ENCODE measurements around the gene BAIAP2L1.
"Not testable (repeated sequence)": the region's sequence is repeated elsewhere in the genome, so short reads cannot be mapped to it uniquely, and the experiment has no call there.

BAIAP2L1 gene

DNA sequence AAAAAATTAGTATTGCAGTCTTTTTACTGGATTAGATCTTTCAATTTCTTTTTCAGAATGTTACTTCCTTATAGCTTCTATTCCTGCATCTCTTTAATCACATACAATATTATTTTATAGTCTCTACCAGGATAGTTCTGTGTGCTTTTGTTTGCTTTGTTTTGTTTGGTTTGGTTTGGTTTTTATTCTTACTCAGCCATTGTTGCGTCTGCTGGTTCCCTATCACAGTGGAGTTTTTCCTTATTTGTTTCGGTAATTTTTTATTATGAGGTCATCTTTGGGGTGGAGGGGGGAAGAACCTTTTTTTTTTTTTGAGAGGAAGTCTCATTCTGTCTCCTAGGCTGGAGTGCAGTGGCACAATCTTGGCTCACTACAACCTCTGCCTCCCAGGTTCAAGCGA is 9.0 kb upstream of the BAIAP2L1 start:
- Mint-ChIP-seq H3K27ac (no peak overlapping the region), H3K4me1 (no peaks in the 10 kb centered on the region), H3K36me3 (no peaks in the 10 kb centered on the region), H3K9me3 (no peaks in the 10 kb centered on the region), H3K4me3 (no peak overlapping the region)
- DNase-seq (ENCODE audit: low spot score in 2 of 2) (no peak), ATAC-seq (no peak)

DNA sequence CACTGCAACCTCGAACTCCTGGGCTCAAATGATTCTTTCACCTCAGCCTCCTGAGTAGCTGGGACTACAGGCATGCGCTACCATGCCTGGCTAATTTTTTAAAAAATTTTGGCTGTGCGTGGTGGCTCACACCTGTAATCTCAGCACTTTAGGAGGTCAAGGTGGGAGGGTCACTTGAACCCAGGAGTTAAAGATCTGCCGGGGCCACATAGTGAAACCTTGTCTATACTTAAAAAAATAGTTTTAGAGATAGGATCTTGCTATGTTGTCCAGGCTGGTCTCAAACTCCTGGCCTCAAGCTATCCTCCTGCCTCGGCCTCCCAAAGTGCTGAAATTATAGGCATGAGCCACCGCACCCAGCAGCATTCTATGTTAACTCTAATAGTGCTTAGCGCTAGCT is 7.3 kb upstream of the BAIAP2L1 start:
- not testable (repeated sequence) for ATAC-seq; H3K9me3 Mint-ChIP-seq; H3K27ac Mint-ChIP-seq; H3K4me3 Mint-ChIP-seq; DNase-seq (ENCODE audit: low spot score in 2 of 2); H3K36me3 Mint-ChIP-seq; H3K4me1 Mint-ChIP-seq

DNA sequence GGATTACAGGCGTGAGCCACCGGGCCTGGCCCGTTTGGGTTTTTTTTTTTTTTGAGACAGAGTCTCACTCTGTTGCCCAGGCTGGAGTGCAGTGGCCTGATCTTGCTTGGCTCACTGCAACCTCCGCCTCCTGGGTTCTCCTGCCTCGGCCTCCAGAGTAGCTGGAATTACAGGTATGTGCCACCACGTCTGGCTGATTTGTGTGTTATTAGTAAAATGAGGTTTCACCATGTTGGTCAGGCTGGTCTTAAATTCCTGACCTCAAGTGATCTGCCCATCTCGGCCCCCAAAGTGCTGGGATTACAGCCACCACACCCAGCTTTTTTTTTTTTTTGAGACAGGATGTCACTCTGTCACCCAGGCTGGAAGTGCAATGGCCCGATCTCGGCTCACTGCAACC is 5.9 kb upstream of the BAIAP2L1 start:
- no peak for ATAC-seq
- H3K4me3 Mint-ChIP-seq, result no peak overlapping the region
- no peak for DNase-seq (ENCODE audit: low spot score in 2 of 2)

GRCh38 chr7:98404840-98405239 is 4.0 kb upstream of the BAIAP2L1 start:
- no peak overlapping the region for H3K4me3 Mint-ChIP-seq
- no peak for ATAC-seq
- H3K36me3 Mint-ChIP-seq, result no peaks in the 10 kb centered on the region
- no peak overlapping the region for H3K27ac Mint-ChIP-seq
- DNase-seq (ENCODE audit: low spot score in 2 of 2), result no peak
- H3K4me1 Mint-ChIP-seq, result no peaks in the 10 kb centered on the region
- H3K9me3 Mint-ChIP-seq, result no peaks in the 10 kb centered on the region

More for the DNA sequence above, 5.9 kb upstream of the BAIAP2L1 start:
- Mint-ChIP-seq H3K4me1 (no peaks in the 10 kb centered on the region), H3K27ac (no peak overlapping the region), H3K9me3 (no peaks in the 10 kb centered on the region), H3K36me3 (no peaks in the 10 kb centered on the region)

GRCh38 chr7:98399890-98400541 is 874 bp downstream of the BAIAP2L1 start:
- DNase-seq (ENCODE audit: low spot score in 2 of 2), result no peak

GRCh38 chr7:98399462-98399861 is 1.4 kb downstream of the BAIAP2L1 start:
- Mint-ChIP-seq H3K27ac (no peak overlapping the region), H3K4me3 (peak overlapping the region; percentile 53)

More at GRCh38 chr7:98399890-98400541, 874 bp downstream of the BAIAP2L1 start:
- no peak for ATAC-seq
- H3K9me3 Mint-ChIP-seq, result no peaks in the 10 kb centered on the region
- no peaks in the 10 kb centered on the region for H3K36me3 Mint-ChIP-seq
- H3K4me1 Mint-ChIP-seq, result no peaks in the 10 kb centered on the region
- peak overlapping the region; percentile 53 for H3K4me3 Mint-ChIP-seq
- H3K27ac Mint-ChIP-seq, result no peak overlapping the region

DNA sequence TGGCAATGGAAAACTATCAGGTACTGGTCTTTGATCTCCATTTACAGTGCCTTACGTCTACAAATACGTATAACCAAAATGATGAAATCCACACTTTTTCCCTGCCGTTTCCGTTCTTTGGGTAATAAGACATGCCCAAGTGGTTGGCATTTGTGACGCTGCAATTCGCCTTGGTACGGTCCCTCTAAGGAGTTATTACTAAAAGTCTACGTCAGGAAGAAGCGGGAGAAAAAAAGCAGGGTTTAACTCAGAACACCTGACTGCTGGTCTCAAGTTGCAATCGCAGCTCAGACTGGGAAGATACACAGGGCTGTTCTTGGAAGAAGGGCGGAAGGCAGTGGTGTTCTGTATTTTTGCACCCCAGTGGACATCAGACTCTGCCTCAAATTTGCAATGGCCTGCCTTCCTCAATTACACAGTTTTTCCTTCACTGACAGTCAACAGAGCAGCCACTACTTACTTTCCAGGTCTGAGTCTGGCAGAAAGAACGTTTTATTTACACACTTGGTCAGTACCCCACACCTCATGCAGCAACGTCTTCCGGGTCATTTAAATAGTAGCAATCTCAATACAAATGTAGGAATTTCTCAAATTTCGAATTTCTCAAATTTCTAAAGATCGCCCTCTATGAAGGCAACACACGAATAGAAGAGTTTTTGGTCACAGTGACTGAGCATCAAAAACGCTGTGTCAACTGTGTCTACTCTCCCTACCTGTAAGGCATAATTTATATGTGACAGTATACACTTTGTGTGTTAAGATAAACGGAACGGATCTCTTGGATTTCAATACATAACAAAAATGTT is 2.1 kb downstream of the BAIAP2L1 start:
- no peak overlapping the region for H3K27ac Mint-ChIP-seq
- H3K9me3 Mint-ChIP-seq, result no peaks in the 10 kb centered on the region
- H3K4me1 Mint-ChIP-seq, result no peaks in the 10 kb centered on the region
- no peaks in the 10 kb centered on the region for H3K36me3 Mint-ChIP-seq
- ATAC-seq, result no peak
- no peak overlapping the region for H3K4me3 Mint-ChIP-seq
- no peak for DNase-seq (ENCODE audit: low spot score in 2 of 2)

More at GRCh38 chr7:98399462-98399861, 1.4 kb downstream of the BAIAP2L1 start:
- DNase-seq (ENCODE audit: low spot score in 2 of 2), result no peak
- no peak for ATAC-seq
- H3K36me3 Mint-ChIP-seq, result no peaks in the 10 kb centered on the region
- H3K4me1 Mint-ChIP-seq, result no peaks in the 10 kb centered on the region
- H3K9me3 Mint-ChIP-seq, result no peaks in the 10 kb centered on the region

- DNase-seq (ENCODE audit: low spot score in 2 of 2), result no peak
- Mint-ChIP-seq H3K9me3 (no peaks in the 10 kb centered on the region), H3K27ac (no peak overlapping the region), H3K4me3 (no peak overlapping the region), H3K36me3 (no peaks in the 10 kb centered on the region), H3K4me1 (no peaks in the 10 kb centered on the region)
- no peak for ATAC-seq
Measured at GRCh38 chr7:98396768-98397167, 4.1 kb downstream of the BAIAP2L1 start.

GRCh38 chr7:98395951-98396350 is 4.9 kb downstream of the BAIAP2L1 start:
- DNase-seq (ENCODE audit: low spot score in 2 of 2), result no peak
- Mint-ChIP-seq H3K9me3 (no peaks in the 10 kb centered on the region), H3K4me1 (no peaks in the 10 kb centered on the region), H3K27ac (no peak overlapping the region), H3K4me3 (no peak overlapping the region), H3K36me3 (no peaks in the 10 kb centered on the region)
- ATAC-seq, result no peak

DNA sequence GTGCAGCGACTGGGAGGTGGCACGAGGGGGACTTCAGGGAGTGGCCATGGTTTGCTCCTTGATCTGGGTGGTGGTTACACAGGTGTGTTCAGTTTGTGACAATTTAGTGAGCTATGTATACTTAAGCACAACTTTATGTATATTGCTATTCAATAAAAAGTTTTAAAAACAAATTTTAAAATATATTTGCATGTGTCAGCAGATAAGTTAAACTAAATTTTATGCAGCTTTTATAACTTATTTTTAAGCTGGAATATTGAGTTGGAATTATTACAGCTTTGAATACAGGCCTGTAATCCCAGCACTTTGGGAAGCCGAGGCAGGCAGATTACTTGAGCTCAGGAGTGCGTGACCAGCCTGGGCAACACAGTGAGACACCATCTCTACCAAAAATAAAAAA is 5.4 kb downstream of the BAIAP2L1 start:
- Mint-ChIP-seq H3K4me1 (no peaks in the 10 kb centered on the region), H3K9me3 (no peaks in the 10 kb centered on the region), H3K4me3 (no peak overlapping the region), H3K27ac (no peak overlapping the region), H3K36me3 (no peaks in the 10 kb centered on the region)
- DNase-seq (ENCODE audit: low spot score in 2 of 2) (no peak), ATAC-seq (no peak)

DNA sequence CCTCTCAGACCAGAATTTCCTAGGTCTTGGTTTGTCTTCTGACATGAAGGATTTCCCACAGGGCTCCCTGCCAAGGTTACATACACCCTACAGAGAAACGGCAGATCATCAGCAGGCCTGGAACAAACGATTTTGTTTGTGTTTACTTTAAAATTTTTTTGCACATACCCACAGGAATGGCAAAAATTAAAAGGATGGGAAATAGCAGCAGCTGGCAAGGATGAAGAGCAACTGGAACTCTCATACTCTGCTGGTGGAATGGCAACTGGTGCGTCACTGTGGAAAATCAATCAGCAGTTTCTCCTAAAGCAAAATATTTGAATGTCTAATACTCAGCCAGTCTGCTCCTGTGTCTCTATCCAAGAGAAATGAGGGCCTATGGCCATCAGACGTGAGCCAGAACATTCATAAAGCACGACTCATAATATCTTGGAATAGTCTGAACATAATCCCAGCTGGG is 6.5 kb downstream of the BAIAP2L1 start:
- no peaks in the 10 kb centered on the region for H3K36me3 Mint-ChIP-seq
- ATAC-seq (no peak), DNase-seq (ENCODE audit: low spot score in 2 of 2) (no peak)
- H3K4me3 Mint-ChIP-seq, result no peak overlapping the region
- no peaks in the 10 kb centered on the region for H3K9me3 Mint-ChIP-seq
- H3K4me1 Mint-ChIP-seq, result no peaks in the 10 kb centered on the region
- no peak overlapping the region for H3K27ac Mint-ChIP-seq

- DNase-seq (ENCODE audit: low spot score in 2 of 2) (no peak), ATAC-seq (no peak)
- H3K27ac Mint-ChIP-seq, result no peak overlapping the region
- H3K4me3 Mint-ChIP-seq, result no peak overlapping the region
- no peaks in the 10 kb centered on the region for H3K36me3 Mint-ChIP-seq
- H3K4me1 Mint-ChIP-seq, result no peaks in the 10 kb centered on the region
- no peaks in the 10 kb centered on the region for H3K9me3 Mint-ChIP-seq
Measured at GRCh38 chr7:98387544-98388226, 13.2 kb downstream of the BAIAP2L1 start.

DNA sequence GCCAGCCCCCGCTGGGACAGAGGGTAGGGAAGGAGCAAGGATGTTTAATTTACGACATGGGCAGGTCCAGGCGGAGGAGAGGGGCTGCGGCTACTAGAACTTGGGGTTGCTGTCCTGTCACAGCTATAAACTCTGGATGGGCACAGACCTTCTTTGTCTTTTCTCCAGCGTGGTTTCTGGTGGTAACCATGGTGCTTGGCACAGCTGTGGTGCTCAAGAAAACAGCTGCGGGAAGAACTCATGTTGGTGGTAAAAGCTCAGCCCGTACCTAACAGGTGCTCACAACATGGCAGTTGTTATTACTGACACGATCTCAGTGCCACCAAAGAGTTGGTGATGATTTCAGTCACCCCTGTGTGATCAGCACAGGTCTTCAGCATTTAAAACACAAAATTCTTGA is 13.8 kb downstream of the BAIAP2L1 start:
- Mint-ChIP-seq H3K9me3 (no peaks in the 10 kb centered on the region), H3K27ac (no peak overlapping the region), H3K4me1 (no peaks in the 10 kb centered on the region), H3K36me3 (no peaks in the 10 kb centered on the region), H3K4me3 (no peak overlapping the region)
- DNase-seq (ENCODE audit: low spot score in 2 of 2) (no peak), ATAC-seq (no peak)

DNA sequence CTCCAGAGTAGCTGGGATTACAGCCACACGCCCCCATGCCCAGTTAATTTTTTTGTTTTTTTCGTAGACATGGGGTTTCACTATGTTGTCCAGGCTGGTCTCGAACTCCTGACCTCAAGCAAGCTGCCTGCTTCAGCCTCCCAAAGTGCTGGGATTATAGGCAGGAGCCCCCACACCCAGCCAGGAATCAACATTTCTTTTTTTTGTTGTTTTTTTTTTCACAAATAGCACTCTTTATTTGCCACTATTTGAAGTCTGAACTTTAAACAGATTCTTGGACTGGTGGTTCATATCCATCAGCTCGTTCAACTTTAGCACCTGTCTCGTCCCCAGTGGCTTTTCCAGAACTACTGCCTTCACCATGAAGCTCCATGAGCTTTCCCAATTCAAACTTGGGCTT is 15.4 kb downstream of the BAIAP2L1 start:
- ATAC-seq; H3K9me3 Mint-ChIP-seq; H3K36me3 Mint-ChIP-seq; H3K27ac Mint-ChIP-seq; H3K4me1 Mint-ChIP-seq; H3K4me3 Mint-ChIP-seq; DNase-seq (ENCODE audit: low spot score in 2 of 2): not testable (repeated sequence)

DNA sequence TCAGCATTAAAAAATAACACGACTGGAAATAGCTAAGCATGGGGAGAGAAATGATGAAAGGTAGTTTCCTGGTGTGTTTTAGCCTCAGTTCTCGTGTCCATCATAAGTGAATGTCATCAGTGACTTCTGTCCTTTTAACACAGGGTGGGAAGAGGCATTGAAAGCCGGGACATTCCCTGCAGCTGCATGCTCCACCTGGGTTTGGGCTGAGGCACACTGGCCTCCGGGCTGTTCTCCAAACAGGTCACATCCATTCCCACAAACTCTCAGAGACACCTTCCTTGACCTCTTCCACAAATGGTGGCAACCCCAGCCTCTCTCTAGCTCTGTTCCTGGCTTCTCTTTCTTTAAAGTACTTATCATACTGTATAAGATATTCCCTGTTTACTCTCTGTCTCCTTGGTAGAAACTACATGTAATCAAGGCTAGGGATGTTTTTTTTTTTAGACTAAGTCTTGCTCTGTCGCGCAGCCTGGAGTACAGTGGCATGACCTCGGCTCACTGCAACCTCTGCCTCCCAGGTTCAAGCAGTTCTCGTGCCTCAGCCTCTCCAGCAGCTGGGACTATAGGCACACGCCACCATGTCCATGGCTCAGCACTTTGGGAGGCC is 22.6 kb downstream of the BAIAP2L1 start:
- ATAC-seq (no peak), DNase-seq (ENCODE audit: low spot score in 2 of 2) (no peak)
- no peaks in the 10 kb centered on the region for H3K36me3 Mint-ChIP-seq
- H3K4me3 Mint-ChIP-seq, result no peak overlapping the region
- H3K4me1 Mint-ChIP-seq, result no peaks in the 10 kb centered on the region
- H3K9me3 Mint-ChIP-seq, result no peaks in the 10 kb centered on the region
- no peak overlapping the region for H3K27ac Mint-ChIP-seq

All from stimulated activated effector memory CD8-positive, alpha-beta T cell treated with anti-CD3 and anti-CD28 coated beads, Interleukin-12 subunit alpha, Interleukin-12 subunit beta, amount 100 ng/mL, for 72 hours (primary cell).